Activated CD4-positive, CD25-positive, alpha-beta regulatory T cell treated with anti-CD3 and anti-CD28 coated beads, Interleukin-2, amount 50 U/mL, for 24 hours (primary cell): ENCODE results near the gene RAPGEF2.
"Not testable (repeated sequence)": the region's sequence is repeated elsewhere in the genome, so short reads cannot be mapped to it uniquely, and the experiment has no call there.

Experiments
- ATAC-seq, 2 donors: fragments of 150-1000 bp; cut with Tn5 transposase; one replicate each; pipeline ENCODE4 v1.10.0; 2021; ENCODE audit warnings: mild to moderate bottlenecking in 1 of 2, moderate library complexity in 1 of 2

The RAPGEF2 gene, protein sequence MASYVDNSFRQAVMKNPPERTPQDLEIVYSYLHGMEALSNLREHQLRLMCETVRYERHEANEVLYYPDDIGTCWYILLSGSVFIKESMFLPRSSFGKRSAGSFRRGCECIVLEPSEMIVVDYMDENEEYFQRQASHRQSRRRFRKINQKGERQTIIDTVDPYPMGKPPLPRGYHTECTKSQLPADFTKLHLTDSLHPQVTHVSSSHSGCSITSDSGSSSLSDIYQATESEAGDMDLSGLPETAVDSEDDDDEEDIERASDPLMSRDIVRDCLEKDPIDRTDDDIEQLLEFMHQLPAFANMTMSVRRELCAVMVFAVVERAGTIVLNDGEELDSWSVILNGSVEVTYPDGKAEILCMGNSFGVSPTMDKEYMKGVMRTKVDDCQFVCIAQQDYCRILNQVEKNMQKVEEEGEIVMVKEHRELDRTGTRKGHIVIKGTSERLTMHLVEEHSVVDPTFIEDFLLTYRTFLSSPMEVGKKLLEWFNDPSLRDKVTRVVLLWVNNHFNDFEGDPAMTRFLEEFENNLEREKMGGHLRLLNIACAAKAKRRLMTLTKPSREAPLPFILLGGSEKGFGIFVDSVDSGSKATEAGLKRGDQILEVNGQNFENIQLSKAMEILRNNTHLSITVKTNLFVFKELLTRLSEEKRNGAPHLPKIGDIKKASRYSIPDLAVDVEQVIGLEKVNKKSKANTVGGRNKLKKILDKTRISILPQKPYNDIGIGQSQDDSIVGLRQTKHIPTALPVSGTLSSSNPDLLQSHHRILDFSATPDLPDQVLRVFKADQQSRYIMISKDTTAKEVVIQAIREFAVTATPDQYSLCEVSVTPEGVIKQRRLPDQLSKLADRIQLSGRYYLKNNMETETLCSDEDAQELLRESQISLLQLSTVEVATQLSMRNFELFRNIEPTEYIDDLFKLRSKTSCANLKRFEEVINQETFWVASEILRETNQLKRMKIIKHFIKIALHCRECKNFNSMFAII (N-terminal part only)

DNA sequence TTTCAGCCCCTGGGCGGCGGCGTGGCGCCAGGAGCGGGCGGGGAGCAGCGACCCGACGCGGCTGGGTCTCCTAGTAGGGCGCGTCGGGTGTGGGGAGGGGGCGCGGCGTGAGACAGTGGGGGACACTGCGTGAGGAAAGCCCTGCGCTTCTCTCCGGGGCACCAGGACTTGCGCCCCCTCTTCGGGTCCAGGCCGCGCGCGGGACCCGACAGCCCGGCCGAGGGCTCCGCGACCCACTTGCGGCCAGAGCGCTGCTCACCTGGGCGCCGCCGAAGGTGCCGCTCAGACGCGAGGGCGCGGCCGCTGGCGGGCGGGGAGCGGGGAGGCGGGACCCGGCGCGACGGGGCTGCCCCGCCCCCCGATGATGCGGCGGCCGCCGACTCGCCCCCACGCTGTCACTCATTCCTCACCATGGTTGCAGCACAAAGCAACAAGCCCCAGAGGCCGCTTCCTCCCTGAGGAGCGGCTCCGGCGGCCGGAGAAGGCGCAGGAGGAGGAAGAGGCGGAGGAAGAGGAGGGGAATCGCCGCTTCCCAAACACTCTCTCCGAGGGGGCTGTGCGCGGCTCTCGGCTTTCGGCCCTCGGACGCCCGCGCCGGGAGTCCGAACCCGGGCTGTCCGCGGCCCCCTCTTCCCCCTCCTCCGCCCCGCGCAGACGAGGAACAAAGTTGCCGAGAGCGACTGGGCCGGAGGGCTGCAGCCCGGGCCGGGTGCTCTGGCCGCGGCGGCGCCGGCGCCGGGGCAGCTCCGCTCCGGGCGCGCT is at the start of gene RAPGEF2:
Gene RAPGEF2 (plus strand): TSS at position 458 of the 762 bp plus-strand sequence. CDS start 1,084 bp downstream, outside the sequence.
- ATAC-seq, result peak; percentile 89

DNA sequence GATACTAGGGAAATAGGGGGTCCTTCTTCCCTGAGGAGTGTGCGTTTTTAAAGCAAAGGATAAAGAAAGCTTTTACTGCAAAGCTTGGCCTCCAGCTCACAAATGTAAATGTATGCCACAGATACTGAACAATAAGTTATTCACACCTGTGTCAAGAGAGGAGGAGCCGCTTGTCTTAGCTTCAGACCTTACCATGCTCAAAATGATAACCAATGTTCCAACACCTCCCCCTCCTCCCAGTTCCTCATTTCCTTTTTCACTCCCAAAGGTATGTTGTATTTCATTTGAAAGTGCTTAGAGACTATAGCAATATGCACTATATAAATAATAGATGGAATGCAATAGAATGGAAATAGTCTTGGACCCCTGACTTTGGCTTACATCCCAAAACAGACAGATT is 47.0 kb upstream of the RAPGEF2 start:
- ATAC-seq, result no peak

DNA sequence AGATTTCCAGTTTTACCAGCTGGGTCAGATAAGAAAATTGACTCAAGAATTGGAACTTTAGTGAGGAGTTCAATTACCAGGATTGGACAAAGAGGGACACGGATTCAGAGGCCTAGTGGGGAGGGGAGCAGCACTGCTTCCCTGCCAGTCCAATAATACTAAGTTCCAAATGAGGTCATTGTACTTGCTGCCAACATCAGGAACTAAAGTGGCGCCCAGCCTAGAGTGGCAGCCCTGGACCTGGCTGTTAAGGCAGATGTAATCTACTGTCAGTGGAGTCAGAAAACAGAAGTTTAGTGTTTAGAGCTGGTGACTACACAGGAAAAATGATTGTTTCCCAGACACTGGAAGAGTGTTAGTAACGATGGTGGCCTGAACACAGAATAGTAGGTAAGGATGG is 42.7 kb upstream of the RAPGEF2 start:
- ATAC-seq, result no peak

DNA sequence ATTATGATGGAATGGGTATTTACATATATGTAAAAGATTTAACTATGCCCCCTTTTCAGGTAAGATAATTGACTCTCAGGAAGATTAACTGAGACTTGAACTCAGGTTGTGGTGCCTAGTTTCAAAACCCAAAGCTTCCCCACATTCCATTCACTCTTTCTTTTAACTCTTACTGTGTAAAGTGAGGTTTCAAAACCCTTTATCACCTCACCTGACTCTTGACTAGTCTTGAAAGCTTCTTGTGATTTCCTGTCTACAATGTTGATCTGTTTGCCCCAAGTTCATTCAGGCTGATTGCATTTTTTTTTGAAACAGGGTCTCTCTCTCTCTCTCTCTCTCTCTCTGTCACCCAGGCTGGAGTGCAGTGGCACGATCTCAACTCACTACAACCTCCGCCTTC is 40.5 kb upstream of the RAPGEF2 start:
- ATAC-seq, result no peak

DNA sequence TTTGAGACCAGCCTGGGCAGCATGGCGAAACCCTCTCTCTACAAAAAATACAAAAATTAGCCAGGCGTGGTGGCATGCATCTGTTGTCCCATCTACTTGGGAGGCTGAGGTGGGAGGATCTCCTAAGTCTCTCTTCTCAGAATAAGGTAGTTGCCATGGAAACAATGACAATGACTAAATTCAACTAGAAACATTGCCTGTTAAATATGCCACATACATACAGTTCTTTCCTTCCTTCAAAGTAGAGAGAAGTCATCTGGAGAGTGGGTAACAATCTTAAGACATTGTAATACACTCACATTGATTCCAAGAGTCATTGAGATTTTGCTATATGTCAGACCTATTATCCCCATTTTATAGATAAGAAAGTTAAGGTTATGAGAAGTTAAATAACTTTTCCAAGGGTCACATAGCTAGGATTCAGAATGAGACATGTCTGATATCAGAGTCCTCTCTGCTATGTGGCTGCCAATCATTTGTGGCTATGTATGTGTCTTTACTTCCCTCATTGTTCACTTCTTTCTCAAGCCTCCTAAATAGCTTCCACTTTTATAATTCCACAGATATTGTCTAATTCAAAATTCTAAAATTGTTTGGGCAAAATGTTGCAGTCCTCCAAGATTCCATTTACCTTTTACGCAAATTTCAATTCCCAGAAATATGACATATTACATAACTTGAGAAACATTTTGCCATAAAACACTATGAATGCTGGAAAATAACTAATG is 37.2 kb upstream of the RAPGEF2 start:
- ATAC-seq, result no peak

DNA sequence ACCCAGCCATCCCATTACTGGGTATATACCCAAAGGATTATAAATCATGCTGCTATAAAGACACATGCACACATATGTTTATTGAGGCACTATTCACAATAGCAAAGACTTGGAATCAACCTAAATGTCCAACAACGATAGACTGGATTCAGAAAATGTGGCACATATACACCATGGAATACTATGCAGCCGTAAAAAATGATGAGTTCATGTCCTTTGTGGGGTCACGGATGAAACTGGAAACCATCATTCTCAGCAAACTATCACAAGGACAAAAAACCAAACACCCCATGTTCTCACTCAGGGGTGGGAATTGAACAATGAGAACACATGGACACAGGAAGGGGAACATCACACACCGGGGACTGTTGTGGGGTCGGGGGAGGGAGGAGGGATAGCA is 34.7 kb upstream of the RAPGEF2 start:
- ATAC-seq, result not testable (repeated sequence)

DNA sequence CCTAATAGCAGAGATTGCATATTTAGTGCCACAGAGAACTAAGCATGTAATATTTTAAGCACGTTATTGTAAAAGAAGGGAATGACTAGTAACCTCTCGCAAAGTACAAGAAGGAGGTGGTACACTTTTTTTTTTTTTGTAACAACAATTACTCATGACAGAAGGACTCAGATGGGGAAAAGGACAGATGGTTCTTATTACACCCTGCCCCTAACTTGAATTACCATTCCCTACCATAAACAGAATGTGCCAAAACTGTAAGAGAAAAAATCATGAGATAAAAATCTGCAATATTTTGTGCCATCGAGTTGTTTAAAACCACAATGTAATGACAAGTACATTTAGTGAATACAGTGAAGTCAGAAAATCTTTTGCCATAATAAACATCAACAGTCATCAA is 33.0 kb upstream of the RAPGEF2 start:
- ATAC-seq, result no peak

DNA sequence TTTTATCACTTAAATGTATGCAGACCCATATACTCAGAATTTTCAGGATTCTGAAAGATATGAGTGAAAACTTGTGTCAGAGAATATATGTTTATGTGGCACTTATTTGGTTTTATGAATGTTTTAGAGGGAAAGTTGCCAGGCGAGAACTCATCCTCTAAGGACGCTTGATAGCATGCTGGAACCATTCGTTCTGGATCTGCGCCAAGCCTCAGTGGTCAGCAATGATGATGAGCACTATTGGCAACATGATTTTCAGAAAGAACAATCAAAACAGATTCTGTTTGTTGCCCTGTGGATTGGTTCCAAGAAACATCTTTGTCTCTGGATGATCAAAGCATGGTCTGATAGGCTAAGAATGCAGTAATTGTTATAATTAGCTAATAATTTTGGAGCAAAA is 32.1 kb upstream of the RAPGEF2 start:
- no peak for ATAC-seq

DNA sequence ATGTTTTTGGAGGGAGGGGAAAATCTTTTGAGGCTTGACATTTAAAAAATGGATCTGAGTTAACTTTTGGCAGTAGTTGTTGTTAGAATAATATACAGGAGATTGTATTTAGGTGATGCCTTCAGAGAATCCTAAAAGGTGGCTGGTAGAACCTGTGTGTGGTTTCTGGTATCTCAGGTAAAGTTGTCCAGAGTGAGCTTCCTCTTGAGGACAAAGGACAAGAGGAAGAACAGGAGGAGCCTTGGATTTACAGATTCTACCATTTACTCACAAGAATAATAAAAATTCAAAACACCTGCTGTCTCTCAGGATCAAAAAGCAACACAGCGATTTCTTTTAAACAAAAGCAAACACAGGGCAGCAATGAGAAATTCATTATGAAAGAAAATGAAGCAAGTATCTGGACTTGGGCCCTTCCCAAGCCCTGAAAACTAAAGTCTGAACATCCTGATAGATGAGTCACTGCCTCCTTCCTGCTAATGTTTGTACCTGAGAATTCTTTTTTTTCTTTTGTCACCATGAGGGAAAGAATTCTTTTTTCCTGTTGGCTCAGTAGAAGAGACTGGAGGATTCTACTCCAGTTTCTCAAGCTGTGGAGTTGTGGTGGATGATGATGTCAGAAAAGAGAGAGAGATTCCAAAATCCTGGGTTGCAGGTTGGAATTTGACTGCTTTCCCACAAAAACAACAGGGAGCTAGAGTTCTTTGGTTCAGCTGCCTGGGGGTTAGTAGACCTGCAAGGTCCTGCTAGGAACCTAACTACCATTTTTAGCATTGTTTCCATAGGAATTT is 31.5 kb upstream of the RAPGEF2 start:
- no peak for ATAC-seq

DNA sequence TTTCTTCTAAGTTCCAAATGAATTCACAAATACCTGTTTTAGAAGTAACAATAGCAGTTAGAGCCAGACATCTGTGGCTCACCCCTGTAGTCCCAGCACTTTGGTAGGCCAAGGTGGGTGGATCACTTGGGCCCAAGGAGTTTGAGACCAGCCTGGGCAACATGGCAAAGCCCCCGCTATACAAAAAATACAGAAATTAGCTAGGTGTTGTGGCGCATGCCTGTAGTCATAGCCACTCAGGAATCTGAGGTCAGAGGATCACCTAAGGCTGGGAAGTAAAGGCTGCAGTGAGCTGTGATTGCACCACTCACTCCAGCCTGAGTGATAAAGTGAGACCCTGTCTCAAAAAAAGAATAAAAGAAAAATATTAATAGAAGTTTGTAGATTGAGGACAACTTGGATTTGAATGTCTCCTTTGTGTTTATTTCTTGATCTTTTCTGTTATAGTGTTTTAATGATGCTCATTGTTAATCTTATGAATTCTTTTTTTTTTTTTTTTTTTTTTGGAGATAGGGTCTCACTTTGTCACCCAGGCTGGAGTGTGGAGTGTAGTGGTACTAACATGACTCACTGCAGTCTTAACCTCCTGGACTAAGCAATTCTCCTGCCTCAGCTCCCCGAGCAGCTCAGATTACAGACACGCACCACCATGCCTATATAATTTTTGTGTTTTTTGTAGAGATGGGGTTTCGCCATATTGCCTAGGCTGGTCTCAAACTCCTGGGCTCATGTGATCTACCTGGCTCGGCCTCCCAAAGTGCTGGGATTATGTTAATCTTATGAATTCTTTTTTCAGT is 30.7 kb upstream of the RAPGEF2 start:
- ATAC-seq, result no peak

DNA sequence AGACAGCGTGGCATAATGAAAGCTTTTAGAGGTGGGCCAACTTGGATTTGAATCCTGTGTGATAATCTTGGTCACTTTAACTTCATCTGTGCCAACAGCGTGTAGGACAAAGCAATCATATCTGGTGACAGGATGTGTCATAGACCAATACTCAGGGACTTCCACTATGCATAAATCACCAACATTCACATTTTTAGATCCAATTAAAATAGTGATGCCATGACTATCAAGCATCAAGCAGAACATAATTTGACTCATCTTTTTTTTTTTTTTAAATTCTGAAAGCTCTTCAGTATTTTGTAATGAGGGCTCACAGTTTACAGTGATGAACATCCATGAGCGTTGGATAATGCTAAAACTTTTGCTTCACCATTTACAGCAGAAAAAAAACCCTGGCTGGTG is 27.3 kb upstream of the RAPGEF2 start:
- ATAC-seq, result peak; percentile 15 to 29

DNA sequence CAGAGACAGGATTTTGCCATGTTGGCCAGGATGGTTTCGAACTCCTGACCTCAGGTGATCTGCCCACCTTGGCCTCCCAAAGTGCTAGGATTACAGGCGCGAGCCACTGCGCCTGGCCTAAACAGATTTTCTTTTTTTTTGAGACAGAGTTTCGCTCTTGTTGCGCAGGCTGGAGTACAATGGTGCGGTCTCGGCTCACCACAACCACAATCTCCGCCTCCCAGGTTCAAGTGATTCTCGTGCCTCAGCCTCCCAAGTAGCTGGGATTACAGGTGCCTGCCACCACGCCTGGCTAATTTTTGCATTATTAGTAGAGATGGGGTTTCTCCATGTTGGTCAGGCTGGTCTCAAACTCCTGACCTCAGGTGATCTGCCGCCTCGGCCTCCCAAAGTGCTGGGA is 25.9 kb upstream of the RAPGEF2 start:
- ATAC-seq, result not testable (repeated sequence)

DNA sequence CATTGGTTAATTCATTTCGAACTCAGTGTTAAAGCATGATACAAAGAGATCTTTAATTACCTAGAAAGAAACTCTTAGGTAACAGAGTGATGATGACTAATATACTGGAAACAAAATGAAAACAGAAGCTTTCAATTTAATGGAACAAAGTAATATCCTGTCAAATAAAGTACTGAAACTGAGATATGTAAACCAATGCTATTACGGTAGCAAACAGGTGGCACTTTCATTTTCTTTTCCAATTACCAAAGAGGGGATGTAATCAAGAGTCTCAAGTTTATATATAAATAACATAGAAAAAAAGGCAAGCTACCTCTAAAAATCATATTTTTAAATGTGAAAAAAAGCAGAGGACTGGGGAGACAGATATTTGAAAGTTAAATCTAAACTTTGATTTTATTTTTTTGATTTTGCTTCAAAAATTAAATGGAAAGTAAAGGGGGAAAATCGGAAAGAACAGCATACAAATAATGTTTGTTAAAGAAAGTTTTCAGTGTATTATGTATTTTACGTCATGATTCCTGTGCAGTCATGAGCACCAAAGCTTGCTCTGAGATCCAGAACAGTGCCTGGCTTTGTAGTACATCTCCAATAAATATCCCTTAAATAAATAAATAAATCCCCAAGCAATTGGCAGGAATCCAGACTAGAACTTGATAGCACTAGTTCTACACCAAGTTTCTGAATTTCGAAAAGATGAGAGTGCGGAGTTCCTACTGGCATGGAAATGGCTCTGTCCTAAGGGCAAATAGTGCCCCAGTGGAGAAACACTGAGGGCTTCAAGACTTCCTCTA is 25.0 kb upstream of the RAPGEF2 start:
- ATAC-seq, result peak; percentile 89 to 93

DNA sequence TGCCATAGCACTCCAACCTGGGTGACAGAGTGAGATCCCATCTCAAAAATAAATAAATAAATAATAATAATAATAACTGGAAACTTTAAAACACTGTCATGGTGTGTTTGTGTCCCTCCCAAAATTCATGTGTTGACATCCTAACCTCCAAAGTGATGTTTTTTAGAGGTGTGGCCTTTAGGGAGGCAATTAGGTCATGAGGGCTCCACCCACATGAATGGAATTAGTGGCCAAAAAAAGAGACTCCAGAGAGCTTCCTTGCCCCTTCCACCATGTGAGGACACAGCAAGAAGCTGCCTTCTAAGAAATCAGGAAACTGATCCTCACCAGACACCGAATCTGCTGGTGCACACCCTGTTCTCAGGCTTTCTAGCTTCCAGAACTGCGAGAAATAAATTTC is 23.8 kb upstream of the RAPGEF2 start:
- no peak for ATAC-seq

DNA sequence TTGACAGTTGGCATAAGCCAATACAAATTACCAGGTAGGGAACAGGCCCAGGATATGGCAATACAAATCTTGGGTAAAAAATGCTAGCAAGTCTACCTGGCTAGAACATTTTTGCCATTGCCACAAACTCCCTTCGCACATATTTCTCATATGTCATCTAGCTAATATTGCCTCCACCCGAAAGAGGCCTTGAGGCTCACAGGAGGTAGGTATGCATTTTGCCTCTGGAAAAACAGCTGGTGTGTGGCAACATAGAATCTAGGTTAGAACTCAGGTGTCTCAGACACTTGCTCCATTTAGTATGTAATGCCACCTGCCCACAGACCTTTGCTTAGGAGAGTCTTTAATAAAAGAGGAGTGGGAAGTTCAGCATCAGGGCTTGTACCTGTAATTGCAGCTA is 16.3 kb upstream of the RAPGEF2 start:
- ATAC-seq, result no peak

DNA sequence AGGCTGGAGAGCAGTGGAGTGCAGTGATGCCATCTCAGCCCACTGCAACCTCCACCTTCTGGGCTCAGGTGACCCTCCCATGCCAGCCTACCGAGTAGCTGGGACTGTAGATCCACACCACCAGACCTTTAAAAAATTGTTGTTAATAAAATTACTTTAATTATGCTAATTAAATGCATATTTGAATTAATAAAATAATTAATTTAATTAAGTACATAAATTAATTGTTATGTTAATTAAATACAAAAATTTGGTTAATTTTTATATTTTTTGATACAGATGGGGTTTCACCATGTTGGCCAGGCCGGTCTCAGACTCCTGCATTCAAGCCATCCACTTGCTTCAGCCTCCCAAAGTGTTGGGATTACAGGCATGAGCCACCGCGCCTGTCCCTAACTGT is 12.6 kb upstream of the RAPGEF2 start:
- no peak for ATAC-seq

DNA sequence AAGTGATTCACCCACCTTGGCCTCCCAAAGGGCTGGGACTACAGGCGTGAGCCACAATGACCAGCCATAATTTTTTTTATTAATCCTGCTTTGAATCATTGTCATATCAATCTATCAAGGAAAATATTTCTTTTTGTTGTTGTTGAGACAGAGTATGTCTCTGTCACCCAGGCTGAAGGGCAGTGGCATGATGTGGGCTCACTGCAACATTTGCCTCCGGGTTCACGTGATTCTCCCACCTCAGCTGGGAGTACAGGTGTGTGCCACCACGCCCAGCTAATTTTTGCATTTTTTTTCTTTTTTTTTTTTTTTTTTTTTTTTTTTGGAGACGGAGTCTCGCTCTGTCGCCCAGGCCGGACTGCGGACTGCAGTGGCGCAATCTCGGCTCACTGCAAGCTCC is 8.7 kb upstream of the RAPGEF2 start:
- ATAC-seq, result not testable (repeated sequence)

DNA sequence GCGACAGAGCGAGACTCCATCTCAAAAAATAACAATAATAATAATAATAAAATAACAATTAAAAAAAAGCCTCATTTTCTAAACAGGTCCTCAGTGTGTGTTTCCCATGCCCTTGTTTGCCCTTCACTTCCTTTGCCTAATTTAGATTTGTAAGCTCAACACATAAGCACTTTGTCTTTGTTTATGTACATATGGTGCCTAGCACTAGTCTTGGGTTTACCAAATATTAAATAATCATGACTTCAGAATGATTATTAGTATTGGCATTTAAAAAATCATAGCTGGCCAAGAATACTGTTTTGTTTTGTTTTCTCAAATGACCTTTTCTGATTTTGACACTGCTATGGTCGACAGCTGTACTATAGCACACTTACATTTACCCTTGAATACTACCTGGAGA is 6.4 kb upstream of the RAPGEF2 start:
- no peak for ATAC-seq

DNA sequence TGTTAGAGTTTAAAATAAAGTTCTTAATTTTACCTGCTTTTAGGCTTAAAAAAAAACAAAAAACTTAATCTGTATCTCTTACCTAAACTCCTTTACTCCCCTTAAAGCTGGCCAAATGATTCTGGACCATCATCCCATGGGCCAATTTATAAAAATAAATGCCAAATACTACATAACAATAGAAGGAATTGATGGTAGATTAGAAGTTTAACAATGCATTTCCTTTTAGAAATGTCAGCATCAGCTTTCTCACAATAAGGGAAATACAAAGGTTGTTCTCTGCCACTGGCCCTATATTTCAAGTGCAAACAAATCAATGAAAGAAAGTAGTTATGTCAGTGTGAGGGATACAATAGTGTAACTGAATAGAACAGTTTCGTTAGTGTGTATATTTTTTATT is 5.7 kb upstream of the RAPGEF2 start:
- ATAC-seq, result no peak

DNA sequence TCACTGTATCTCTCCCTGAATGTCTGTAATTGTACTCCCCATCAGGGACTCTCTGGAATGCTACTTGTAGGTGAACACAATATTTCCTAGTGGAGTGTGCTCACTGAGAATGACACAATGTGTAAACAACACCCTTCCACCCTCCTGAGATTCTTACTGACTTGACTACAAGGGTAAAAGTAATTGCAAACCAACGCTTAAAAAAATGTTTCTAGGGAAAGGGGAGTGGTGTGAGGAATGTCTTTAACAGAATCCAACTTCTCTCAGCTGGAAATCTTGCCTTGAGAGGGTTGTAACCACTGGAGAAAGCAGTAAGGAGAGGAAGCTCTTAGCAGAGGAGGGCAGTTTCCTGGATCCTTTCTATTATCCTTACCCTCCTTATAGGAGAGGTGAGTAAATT is 5.1 kb upstream of the RAPGEF2 start:
- ATAC-seq, result no peak
